Lower leg skin (tissue), 3 donors: Measurements from ENCODE around the gene IMPDH1.

ENCODE experiments used
- POLR2A ChIP-seq, 2 donors: fragments of 450-650 bp; IDR thresholded peaks; one replicate each; pipeline ENCODE4 v1.6.1; 2016 to 2017; ENCODE audit warnings: antibody characterized with exemption in 2 of 2, mild to moderate bottlenecking in 1 of 2, moderate library complexity in 1 of 2
- TF ChIP-seq, protein P1 (sequence below), 3 donors: fragments of 450-650 bp; IDR thresholded peaks; one replicate each; pipeline ENCODE4 v1.5.1; 2016; ENCODE audit warnings: antibody characterized with exemption in 3 of 3, mild to moderate bottlenecking in 3 of 3, moderate library complexity in 2 of 3

DNA sequence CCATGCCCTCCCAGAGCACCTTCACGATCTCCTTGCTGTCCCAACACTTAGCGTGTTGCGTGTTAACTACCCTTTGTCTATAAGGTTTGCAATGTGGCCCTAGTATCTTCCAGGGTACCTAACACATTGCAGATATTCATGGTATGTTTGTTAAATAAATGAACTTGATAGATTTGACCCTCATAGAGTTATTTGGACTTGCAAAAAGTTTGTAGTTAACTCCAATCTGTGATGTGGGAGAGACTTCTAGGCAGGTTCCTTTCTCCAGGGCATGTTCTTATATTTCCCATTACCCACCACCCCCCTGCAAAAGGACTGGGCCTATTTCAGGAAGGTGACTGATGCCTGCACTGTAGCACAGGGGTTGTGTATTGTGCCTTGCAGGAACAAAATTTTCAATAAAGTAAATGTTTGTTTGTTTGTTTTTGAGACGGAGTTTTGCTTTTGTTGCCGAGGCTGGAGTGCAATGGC is 46.5 kb upstream of the IMPDH1 start:
- TF ChIP-seq, protein P1, sequence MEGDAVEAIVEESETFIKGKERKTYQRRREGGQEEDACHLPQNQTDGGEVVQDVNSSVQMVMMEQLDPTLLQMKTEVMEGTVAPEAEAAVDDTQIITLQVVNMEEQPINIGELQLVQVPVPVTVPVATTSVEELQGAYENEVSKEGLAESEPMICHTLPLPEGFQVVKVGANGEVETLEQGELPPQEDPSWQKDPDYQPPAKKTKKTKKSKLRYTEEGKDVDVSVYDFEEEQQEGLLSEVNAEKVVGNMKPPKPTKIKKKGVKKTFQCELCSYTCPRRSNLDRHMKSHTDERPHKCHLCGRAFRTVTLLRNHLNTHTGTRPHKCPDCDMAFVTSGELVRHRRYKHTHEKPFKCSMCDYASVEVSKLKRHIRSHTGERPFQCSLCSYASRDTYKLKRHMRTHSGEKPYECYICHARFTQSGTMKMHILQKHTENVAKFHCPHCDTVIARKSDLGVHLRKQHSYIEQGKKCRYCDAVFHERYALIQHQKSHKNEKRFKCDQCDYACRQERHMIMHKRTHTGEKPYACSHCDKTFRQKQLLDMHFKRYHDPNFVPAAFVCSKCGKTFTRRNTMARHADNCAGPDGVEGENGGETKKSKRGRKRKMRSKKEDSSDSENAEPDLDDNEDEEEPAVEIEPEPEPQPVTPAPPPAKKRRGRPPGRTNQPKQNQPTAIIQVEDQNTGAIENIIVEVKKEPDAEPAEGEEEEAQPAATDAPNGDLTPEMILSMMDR (IDR thresholded peaks at IDR 0.05) = no peak
- no peak for TF ChIP-seq POLR2A (IDR thresholded peaks at IDR 0.05)
